ENCODE results near the gene TPM2. TPM values are rescaled to one million over a fixed set of nuclear protein-coding genes. Genes with fewer than 3 reads are reported as not detected.

Gene TPM2
- total RNA-seq, 1 donor from 2014 or later = 1,070 TPM

- intact Hi-C loops (cut with micrococcal nuclease) = no loop called here
- Histone ChIP-seq H3K27me3 (ENCODE audit: low read depth) (no peaks in the 10 kb centered on the region), H3K4me1 (peaks cover 28% of the 10 kb centered on the region), H3K36me3 (peaks cover 29% of the 10 kb centered on the region), H3K4me3 (no peak overlapping the region), H3K27ac (replicated peaks) (no peak overlapping the region), H3K9me3 (replicated peaks) (no peaks in the 10 kb centered on the region)
- no peak for DNase-seq
- no peak for TF ChIP-seq CTCF (IDR thresholded peaks at IDR 0.05; ENCODE audit: borderline replicate concordance)
Measured at GRCh38 chr9:35679766-35680330, 9.9 kb downstream of the TPM2 start.

- Histone ChIP-seq H3K4me1 (peaks cover 23% of the 10 kb centered on the region), H3K36me3 (peaks cover 21% of the 10 kb centered on the region), H3K9me3 (replicated peaks) (no peaks in the 10 kb centered on the region), H3K27me3 (ENCODE audit: low read depth) (no peaks in the 10 kb centered on the region), H3K27ac (replicated peaks) (no peak overlapping the region), H3K4me3 (no peak overlapping the region)
- intact Hi-C loops (cut with micrococcal nuclease) = no loop called here
- no peak for DNase-seq
- TF ChIP-seq CTCF (IDR thresholded peaks at IDR 0.05; ENCODE audit: borderline replicate concordance) = no peak
Measured at GRCh38 chr9:35679091-35679490, 10.6 kb downstream of the TPM2 start.

GRCh38 chr9:35675732-35676392 is 13.9 kb downstream of the TPM2 start:
- H3K27ac ChIP-seq (replicated peaks) = no peak overlapping the region
- H3K9me3 ChIP-seq (replicated peaks) = no peaks in the 10 kb centered on the region
- no peak for DNase-seq
- H3K4me3 ChIP-seq = peak overlapping the region; percentile 71
- intact Hi-C loops (cut with micrococcal nuclease) = no loop called here
- no peaks in the 10 kb centered on the region for H3K36me3 ChIP-seq
- TF ChIP-seq CTCF (IDR thresholded peaks at IDR 0.05; ENCODE audit: borderline replicate concordance) = peak; percentile 8
- no peaks in the 10 kb centered on the region for H3K27me3 ChIP-seq (ENCODE audit: low read depth)
- H3K4me1 ChIP-seq = peaks cover 28% of the 10 kb centered on the region

- no peak for TF ChIP-seq CTCF (IDR thresholded peaks at IDR 0.05; ENCODE audit: borderline replicate concordance)
- no peaks in the 10 kb centered on the region for H3K27me3 ChIP-seq (ENCODE audit: low read depth)
- H3K27ac ChIP-seq (replicated peaks) = no peak overlapping the region
- H3K4me1 ChIP-seq = peaks cover 28% of the 10 kb centered on the region
- no peaks in the 10 kb centered on the region for H3K9me3 ChIP-seq (replicated peaks)
- intact Hi-C loops (cut with micrococcal nuclease) = no loop called here
- peak overlapping the region; percentile 71 for H3K4me3 ChIP-seq
- DNase-seq = no peak
- H3K36me3 ChIP-seq = no peaks in the 10 kb centered on the region
Measured at GRCh38 chr9:35675204-35675603, 14.5 kb downstream of the TPM2 start.

- Histone ChIP-seq H3K27me3 (ENCODE audit: low read depth) (no peaks in the 10 kb centered on the region), H3K36me3 (no peaks in the 10 kb centered on the region), H3K9me3 (replicated peaks) (no peaks in the 10 kb centered on the region), H3K27ac (replicated peaks) (no peak overlapping the region), H3K4me1 (peaks cover 28% of the 10 kb centered on the region), H3K4me3 (no peak overlapping the region)
- DNase-seq = no peak
- no peak for TF ChIP-seq CTCF (IDR thresholded peaks at IDR 0.05; ENCODE audit: borderline replicate concordance)
- intact Hi-C loops (cut with micrococcal nuclease) = no loop called here
Measured at GRCh38 chr9:35674025-35674361, 15.7 kb downstream of the TPM2 start.

Measured in left ventricle myocardium inferior (tissue), 1 donor.